ENCODE data around the gene TNRC6A. TPM values are rescaled to one million over a fixed set of nuclear protein-coding genes. Genes with fewer than 3 reads are reported as not detected.

The TNRC6A gene
- total RNA-seq, 1 experiment from 2014 or later, result 84.8 TPM

- H3K9me3 ChIP-seq (ENCODE audit: insufficient read depth, low read depth), result no peaks in the 10 kb centered on the region
- no peaks in the 10 kb centered on the region for H3K9me2 ChIP-seq (ENCODE audit: insufficient read depth)
- POLR2A ChIA-PET (ENCODE audit: unreplicated experiment), result no interaction called here
- H4K20me1 ChIP-seq (ENCODE audit: insufficient read depth), result peaks cover 60% of the 10 kb centered on the region
- H2AFZ ChIP-seq, result no peak overlapping the region
- H3K27me3 ChIP-seq (ENCODE audit: insufficient read depth, low read depth), result no peaks in the 10 kb centered on the region
- H3K4me2 ChIP-seq, result no peak overlapping the region
- H3K4me3 ChIP-seq, result no peak overlapping the region
- BruUV-seq (replicated peaks), result no TSS peak
- TF ChIP-seq CTCF (conservative IDR thresholded peaks at IDR 0.05) (no peak), EZH2 (IDR thresholded peaks at IDR 0.05; ENCODE audit: low read depth) (no peak)
- DNase-seq, result no peak
- peaks cover 5% of the 10 kb centered on the region; the same call in 1 of the 2 replicates for H3K36me3 ChIP-seq (ENCODE audit: low read depth)
- H3K27ac ChIP-seq, result no peak overlapping the region
- no peaks in the 10 kb centered on the region for H3K4me1 ChIP-seq (replicated peaks; ENCODE audit: insufficient read depth)
- intact Hi-C loops (cut with micrococcal nuclease; ENCODE audit: unreplicated experiment), result no loop called here
- CTCF ChIA-PET, result no interaction called here
- H3F3A ChIP-seq (ENCODE audit: insufficient read depth, low read depth), result peaks cover 15% of the 10 kb centered on the region
- peaks cover 87% of the 10 kb centered on the region for H3K79me2 ChIP-seq (ENCODE audit: low read depth)
Measured at GRCh38 chr16:24753437-24753836, 24.0 kb downstream of the TNRC6A start.

- no TSS peak for BruUV-seq (replicated peaks)
- Histone ChIP-seq H3K4me1 (replicated peaks; ENCODE audit: insufficient read depth) (no peaks in the 10 kb centered on the region), H3F3A (ENCODE audit: insufficient read depth, low read depth) (peaks cover 15% of the 10 kb centered on the region), H3K4me3 (no peak overlapping the region), H3K79me2 (ENCODE audit: low read depth) (peaks cover 85% of the 10 kb centered on the region), H3K36me3 (ENCODE audit: low read depth) (peaks cover 15% of the 10 kb centered on the region; the same call in 1 of the 2 replicates), H3K27me3 (ENCODE audit: insufficient read depth, low read depth) (no peaks in the 10 kb centered on the region), H4K20me1 (ENCODE audit: insufficient read depth) (peaks cover 49% of the 10 kb centered on the region), H3K4me2 (no peak overlapping the region), H3K9me3 (ENCODE audit: insufficient read depth, low read depth) (no peaks in the 10 kb centered on the region), H3K9me2 (ENCODE audit: insufficient read depth) (no peaks in the 10 kb centered on the region), H3K27ac (0 out of 2 replicates have a peak overlapping the region, but pooled peaks have one; percentile 11), H2AFZ (no peak overlapping the region)
- ChIA-PET POLR2A (ENCODE audit: unreplicated experiment) (no interaction called here), CTCF (no interaction called here)
- no peak for TF ChIP-seq EZH2 (IDR thresholded peaks at IDR 0.05; ENCODE audit: low read depth)
- TF ChIP-seq CTCF (conservative IDR thresholded peaks at IDR 0.05), result no peak
- intact Hi-C loops (cut with micrococcal nuclease; ENCODE audit: unreplicated experiment), result no loop called here
- DNase-seq, result no peak
Measured at GRCh38 chr16:24754543-24754942, 25.1 kb downstream of the TNRC6A start.

DNA sequence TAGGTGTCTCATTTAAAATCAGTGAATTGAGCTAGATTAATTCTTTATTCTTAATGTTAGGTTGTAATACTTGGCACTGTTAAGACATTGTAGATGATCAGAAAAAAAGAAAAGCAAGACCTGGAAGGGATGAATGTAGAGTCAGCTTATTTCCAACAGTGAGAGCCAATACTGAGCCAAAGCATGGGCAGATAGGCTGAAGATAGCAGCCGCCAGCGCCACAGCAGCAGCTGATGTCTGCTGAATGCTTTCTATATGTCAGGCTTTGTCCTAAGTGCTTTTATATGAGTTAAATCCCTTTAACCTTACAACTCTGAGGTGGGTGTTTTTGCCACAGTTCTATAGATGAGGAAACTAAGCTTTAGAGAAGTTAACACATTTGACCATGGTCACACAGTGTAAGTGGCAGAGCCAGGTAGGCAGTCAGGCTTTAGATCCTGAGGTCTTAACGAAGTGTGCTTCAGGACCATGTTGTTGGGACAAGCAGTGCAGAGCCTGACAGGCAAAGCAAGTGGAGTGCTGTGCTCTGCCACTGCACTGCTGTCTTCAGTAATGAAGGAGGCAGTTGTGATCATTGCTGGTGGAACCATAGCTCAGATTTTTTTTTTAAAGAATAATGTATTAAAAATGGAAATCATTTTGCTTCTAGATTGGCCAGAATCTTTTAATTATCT is 25.9 kb downstream of the TNRC6A start:
- H3K4me1 ChIP-seq (replicated peaks; ENCODE audit: insufficient read depth), result no peaks in the 10 kb centered on the region
- DNase-seq, result no peak
- no TSS peak for BruUV-seq (replicated peaks)
- no peak for TF ChIP-seq CTCF (conservative IDR thresholded peaks at IDR 0.05)
- no peak for TF ChIP-seq EZH2 (IDR thresholded peaks at IDR 0.05; ENCODE audit: low read depth)
- ChIA-PET CTCF (interaction anchor here (0.6 kb wide), 1 partner anchor 21 kb away, joined by 3 read pairs; no protein-coding TSS in a partner anchor), POLR2A (ENCODE audit: unreplicated experiment) (no interaction called here)
- H2AFZ ChIP-seq, result no peak overlapping the region
- no peaks in the 10 kb centered on the region for H3K9me2 ChIP-seq (ENCODE audit: insufficient read depth)
- no peaks in the 10 kb centered on the region for H3K9me3 ChIP-seq (ENCODE audit: insufficient read depth, low read depth)
- peaks cover 14% of the 10 kb centered on the region; the same call in 1 of the 2 replicates for H3K36me3 ChIP-seq (ENCODE audit: low read depth)
- H4K20me1 ChIP-seq (ENCODE audit: insufficient read depth), result peaks cover 41% of the 10 kb centered on the region
- no peak overlapping the region for H3K4me3 ChIP-seq
- H3K4me2 ChIP-seq, result no peak overlapping the region
- H3K79me2 ChIP-seq (ENCODE audit: low read depth), result peaks cover 85% of the 10 kb centered on the region
- H3K27ac ChIP-seq, result peak overlapping the region; percentile 11; the same call in 1 of the 2 replicates
- intact Hi-C loops (cut with micrococcal nuclease; ENCODE audit: unreplicated experiment), result no loop called here
- no peaks in the 10 kb centered on the region for H3K27me3 ChIP-seq (ENCODE audit: insufficient read depth, low read depth)
- H3F3A ChIP-seq (ENCODE audit: insufficient read depth, low read depth), result peaks cover 15% of the 10 kb centered on the region
